Neural progenitor cell (in vitro differentiated cells): ENCODE results near the gene LMOD2. TPM values are rescaled to one million over a fixed set of nuclear protein-coding genes. Genes with fewer than 3 reads are reported as not detected.
A peak's percentile ranks its signal among the peaks of the same experiment; 100 is the strongest.

Source experiments
- DNase-seq: peaks from one replicate; pipeline ENCODE4 v3.0.0-alpha.2; 2016; ENCODE audit warnings: low spot score
- H2AFZ ChIP-seq: fragments of 200-600 bp; sonication (generic); replicated peaks from 2 replicates; pipeline ENCODE4 v1.6.1; 2016; ENCODE audit warnings: antibody characterized with exemption
- H3F3A ChIP-seq: fragments of 200-600 bp; sonication (generic); 2 replicates; pipeline ENCODE4 v1.6.1; 2016; ENCODE audit warnings: antibody characterized with exemption, low read depth
- H3K27ac ChIP-seq: fragments of 200-600 bp; sonication (generic); 2 replicates; pipeline ENCODE4 v1.5.1; 2016; ENCODE audit warnings: mild to moderate bottlenecking
- H3K27me3 ChIP-seq: fragments of 200-600 bp; sonication (generic); 2 replicates; pipeline ENCODE4 v1.6.1; 2016; ENCODE audit warnings: mild to moderate bottlenecking, moderate library complexity
- H3K36me3 ChIP-seq: fragments of 200-600 bp; sonication (generic); 2 replicates; pipeline ENCODE4 v1.5.1; 2016
- H3K4me1 ChIP-seq: fragments of 200-600 bp; sonication (generic); 2 replicates; pipeline ENCODE4 v1.6.1; 2016; ENCODE audit warnings: mixed run types
- H3K4me2 ChIP-seq: fragments of 200-600 bp; sonication (generic); 2 replicates; pipeline ENCODE4 v1.6.1; 2016
- H3K4me3 ChIP-seq: fragments of 200-600 bp; sonication (generic); 2 replicates; pipeline ENCODE4 v1.5.1; 2016
- H3K79me2 ChIP-seq: fragments of 200-600 bp; sonication (generic); 2 replicates; pipeline ENCODE4 v1.6.1; 2016; ENCODE audit warnings: low read depth
- H3K9ac ChIP-seq: fragments of 200-600 bp; sonication (generic); 2 replicates; pipeline ENCODE4 v1.6.1; 2016
- H3K9me3 ChIP-seq: fragments of 200-600 bp; sonication (generic); 2 replicates; pipeline ENCODE4 v1.5.1; 2016; ENCODE audit warnings: low read depth
- H4K20me1 ChIP-seq: fragments of 200-600 bp; sonication (generic); 2 replicates; pipeline ENCODE4 v1.6.1; 2016; ENCODE audit warnings: low read depth
- H3K27ac Mint-ChIP-seq: 3 replicates; pipeline ENCODE4 v1.8.0; 2021; ENCODE audit warnings: mixed read lengths
- H3K27me3 Mint-ChIP-seq: 2 replicates; pipeline ENCODE4 v1.8.0; 2022; ENCODE audit warnings: low read depth, mild to moderate bottlenecking, inconsistent platforms, moderate library complexity, mixed read lengths; ENCODE audit not compliant: insufficient read depth
- H3K36me3 Mint-ChIP-seq: 3 replicates; pipeline ENCODE4 v1.8.0; 2021; ENCODE audit warnings: mixed read lengths
- H3K4me1 Mint-ChIP-seq: 3 replicates; pipeline ENCODE4 v1.8.0; 2021; ENCODE audit warnings: mixed read lengths
- H3K4me3 Mint-ChIP-seq: 3 replicates; pipeline ENCODE4 v1.8.0; 2021; ENCODE audit warnings: mild to moderate bottlenecking, moderate library complexity, mixed read lengths
- H3K9me3 Mint-ChIP-seq: 3 replicates; pipeline ENCODE4 v1.8.0; 2020; ENCODE audit warnings: mixed read lengths
- CTCF ChIP-seq: fragments of 200-600 bp; sonication (generic); IDR thresholded peaks from 2 replicates; pipeline ENCODE4 v1.5.1; 2017; ENCODE audit warnings: antibody characterized with exemption, mild to moderate bottlenecking
- EZH2 ChIP-seq: fragments of 200-600 bp; sonication (generic); IDR thresholded peaks from 2 replicates; pipeline ENCODE4 v1.6.1; 2017; ENCODE audit warnings: antibody characterized with exemption, mild to moderate bottlenecking, moderate library complexity
- EZH2phosphoT487 ChIP-seq: fragments of 200-600 bp; sonication (generic); IDR thresholded peaks from 2 replicates; pipeline ENCODE4 v1.6.1; 2017; ENCODE audit warnings: antibody characterized with exemption
- total RNA-seq: library from RNA; depleted of rRNA; stranded (reverse); fragments of >200 nt; gene quantifications from 2 replicates; pipeline ENCODE4 v1.2.3, GENCODE V29; 2015; ENCODE audit warnings: low replicate concordance

The LMOD2 gene
- total RNA-seq, 1 donor from 2014 or later, result not detected

DNA sequence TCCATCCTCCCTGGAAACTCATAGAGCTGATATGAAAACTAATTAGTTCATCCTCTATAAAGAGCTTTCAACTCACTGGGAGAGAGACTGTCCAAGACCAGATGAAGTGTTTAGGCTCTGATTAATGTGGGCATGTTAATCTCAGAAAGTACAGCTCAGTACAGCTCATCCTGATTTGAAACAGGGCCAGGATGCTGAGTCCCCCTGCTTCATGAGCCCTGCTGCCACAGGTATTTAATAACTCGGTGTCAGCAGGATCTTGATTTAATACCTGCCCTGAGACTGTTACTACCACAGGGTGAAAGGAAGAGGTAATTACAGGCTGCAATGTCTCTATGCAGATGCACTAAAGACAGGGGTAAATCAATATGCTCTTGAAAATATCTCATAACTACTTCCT is 10.8 kb downstream of the LMOD2 start:
- no peaks in the 10 kb centered on the region for H3K27me3 Mint-ChIP-seq
- Histone ChIP-seq H3K27ac (no peak overlapping the region), H2AFZ (no peak overlapping the region), H3F3A (no peaks in the 10 kb centered on the region), H3K4me3 (no peak overlapping the region), H4K20me1 (no peaks in the 10 kb centered on the region), H3K9me3 (no peaks in the 10 kb centered on the region), H3K27me3 (no peaks in the 10 kb centered on the region), H3K36me3 (no peaks in the 10 kb centered on the region), H3K4me2 (no peak overlapping the region), H3K9ac (no peak overlapping the region), H3K79me2 (no peaks in the 10 kb centered on the region), H3K4me1 (peaks cover 4% of the 10 kb centered on the region)
- no peaks in the 10 kb centered on the region for H3K36me3 Mint-ChIP-seq
- H3K4me1 Mint-ChIP-seq, result peaks cover 3% of the 10 kb centered on the region
- H3K27ac Mint-ChIP-seq, result no peak overlapping the region
- peaks cover 2% of the 10 kb centered on the region for H3K9me3 Mint-ChIP-seq
- no peak for DNase-seq
- TF ChIP-seq CTCF, result no peak
- no peak for TF ChIP-seq EZH2phosphoT487
- no peak for TF ChIP-seq EZH2
- no peak overlapping the region for H3K4me3 Mint-ChIP-seq

- Histone ChIP-seq H3K4me1 (peaks cover 6% of the 10 kb centered on the region), H3K4me2 (no peak overlapping the region), H3K9me3 (no peaks in the 10 kb centered on the region), H3K9ac (no peak overlapping the region), H3K27ac (no peak overlapping the region), H3K27me3 (no peaks in the 10 kb centered on the region), H3F3A (no peaks in the 10 kb centered on the region), H4K20me1 (no peaks in the 10 kb centered on the region), H3K79me2 (no peaks in the 10 kb centered on the region), H3K36me3 (no peaks in the 10 kb centered on the region), H3K4me3 (no peak overlapping the region), H2AFZ (no peak overlapping the region)
- H3K4me3 Mint-ChIP-seq, result no peak overlapping the region
- no peak for DNase-seq
- H3K36me3 Mint-ChIP-seq, result no peaks in the 10 kb centered on the region
- no peaks in the 10 kb centered on the region for H3K4me1 Mint-ChIP-seq
- TF ChIP-seq CTCF (no peak), EZH2phosphoT487 (no peak), EZH2 (no peak)
- H3K9me3 Mint-ChIP-seq, result no peaks in the 10 kb centered on the region
- H3K27me3 Mint-ChIP-seq, result peaks cover 2% of the 10 kb centered on the region
- no peak overlapping the region for H3K27ac Mint-ChIP-seq
Observed at GRCh38 chr7:123669485-123669884, 13.8 kb downstream of the LMOD2 start.

GRCh38 chr7:123673137-123673732 is 17.6 kb downstream of the LMOD2 start:
- H3K27ac ChIP-seq, result no peak overlapping the region

More at GRCh38 chr7:123673137-123673732, 17.6 kb downstream of the LMOD2 start:
- no peak for DNase-seq
- Histone ChIP-seq H3K4me1 (peaks cover 12% of the 10 kb centered on the region), H3K4me2 (no peak overlapping the region), H3K27me3 (no peaks in the 10 kb centered on the region), H4K20me1 (no peaks in the 10 kb centered on the region), H3K4me3 (no peak overlapping the region), H3K9me3 (no peaks in the 10 kb centered on the region), H3K79me2 (no peaks in the 10 kb centered on the region), H3F3A (no peaks in the 10 kb centered on the region), H2AFZ (no peak overlapping the region), H3K9ac (no peak overlapping the region), H3K36me3 (no peaks in the 10 kb centered on the region)
- no peak overlapping the region for H3K4me3 Mint-ChIP-seq
- H3K4me1 Mint-ChIP-seq, result no peaks in the 10 kb centered on the region
- no peaks in the 10 kb centered on the region for H3K9me3 Mint-ChIP-seq
- TF ChIP-seq EZH2 (no peak), CTCF (no peak), EZH2phosphoT487 (no peak)
- H3K27me3 Mint-ChIP-seq, result peaks cover 2% of the 10 kb centered on the region
- no peaks in the 10 kb centered on the region for H3K36me3 Mint-ChIP-seq
- H3K27ac Mint-ChIP-seq, result peak overlapping the region; percentile 26
